HCT116 (cell line): ENCODE data around the gene DYNC1LI1. TPM values are rescaled to one million over a fixed set of nuclear protein-coding genes. Genes with fewer than 3 reads are reported as not detected.

Source experiments
- ATAC-seq: fragments of 200-7000 bp; cut with Tn5 transposase; 2 replicates; pipeline ENCODE4 v1.9.1; 2020; ENCODE audit warnings: mild to moderate bottlenecking, moderate library complexity
- BruUV-seq: library from RNA; stranded (reverse); fragments of 400-500 nt; replicated peaks from 2 replicates; lab custom pipeline; 2021; lab: Mats Ljungman, UMichigan
- CTCF ChIA-PET: fragments of 300-600 bp; sonication (Branson Sonifier 250); formaldehyde crosslinking; loops from one replicate; lab custom pipeline; 2021; ENCODE audit warnings: antibody characterized with exemption; lab: Charles Lee
- POLR2A ChIA-PET: fragments of 300-600, 350-600 bp; sonication (Branson Sonifier 250); formaldehyde crosslinking; loops from one replicate; lab custom pipeline; 2021; ENCODE audit warnings: antibody characterized with exemption; lab: Charles Lee
- RAD21 ChIA-PET, 2 experiments: fragments of 300-600 bp; sonication (Branson Sonifier 250); formaldehyde crosslinking; loops; one replicate each; lab custom pipeline; 2023; ENCODE audit warnings: low total read pairs in 2 of 2; ENCODE audit not compliant: uncharacterized antibody in 2 of 2, unreplicated experiment in 2 of 2, low non-redundant PET in 1 of 2; lab: Charles Lee
- DNase-seq: peaks from one replicate; pipeline ENCODE4 v3.0.0-alpha.2; 2010; ENCODE audit warnings: low read depth, low spot score
- H2AFZ ChIP-seq: fragments of 200-600 bp; shearing (Covaris generic), sonication (generic); 2 replicates; pipeline ENCODE4 v1.6.1; 2017; ENCODE audit warnings: low read depth, mixed run types, mixed read lengths, antibody characterized with exemption, low read length; ENCODE audit not compliant: poor library complexity, severe bottlenecking
- H3K27ac ChIP-seq: 2 replicates; pipeline ENCODE4 v1.5.1; 2012; ENCODE audit warnings: low read depth, low read length
- H3K27me3 ChIP-seq: fragments of 200-600 bp; sonication (generic); 2 replicates; pipeline ENCODE4 v1.6.1; 2016; ENCODE audit warnings: mixed run types, low read length, mixed read lengths; ENCODE audit not compliant: insufficient read depth
- H3K36me3 ChIP-seq, 2 experiments: fragments of 200-500 bp in 1 of 2; fragments of 200-600 bp in 1 of 2; sonication (Bioruptor generic) in 1 of 2; sonication (generic) in 1 of 2; 2 replicates each; pipeline versions ENCODE4 v1.5.1 to v1.6.1; 2014 to 2016; ENCODE audit warnings: low read length in 2 of 2, inconsistent platforms in 1 of 2, mixed read lengths in 1 of 2, mixed run types in 1 of 2; ENCODE audit not compliant: insufficient read depth in 2 of 2, control insufficient read depth in 1 of 2
- H3K4me1 ChIP-seq, 2 experiments: fragments of 200-600 bp in 1 of 2; sonication (generic) in 1 of 2; 2 replicates each; pipeline versions ENCODE4 v1.5.1 to v1.6.1; 2012 to 2017; ENCODE audit warnings: low read length in 2 of 2, inconsistent platforms in 1 of 2, mild to moderate bottlenecking in 1 of 2, mixed read lengths in 1 of 2, mixed run types in 1 of 2, moderate library complexity in 1 of 2; ENCODE audit not compliant: insufficient read depth in 2 of 2, control insufficient read depth in 1 of 2
- H3K4me2 ChIP-seq: fragments of 200-600 bp; sonication (generic); 2 replicates; pipeline ENCODE4 v1.6.1; 2017; ENCODE audit warnings: mixed run types, low read length, mixed read lengths
- H3K4me3 ChIP-seq, 2 experiments: fragments of 200-600 bp in 1 of 2; sonication (generic) in 1 of 2; replicated peaks in 1 of 2; 2 replicates each; pipeline ENCODE4 v1.5.1; 2011 to 2016; ENCODE audit warnings: low read length in 2 of 2, control low read depth in 1 of 2, low read depth in 1 of 2, mild to moderate bottlenecking in 1 of 2, mixed read lengths in 1 of 2, mixed run types in 1 of 2
- H3K79me2 ChIP-seq: fragments of 200-600 bp; sonication (generic); 2 replicates; pipeline ENCODE4 v1.6.1; 2017; ENCODE audit warnings: mild to moderate bottlenecking, mixed run types, low read length, moderate library complexity, mixed read lengths; ENCODE audit not compliant: insufficient read depth
- H3K9ac ChIP-seq: fragments of 200-600 bp; sonication (generic); 2 replicates; pipeline ENCODE4 v1.6.1; 2016; ENCODE audit warnings: low read length, mixed read lengths
- H3K9me2 ChIP-seq: fragments of 200-600 bp; sonication (generic), shearing (Covaris generic); 2 replicates; pipeline ENCODE4 v1.6.1; 2017; ENCODE audit warnings: mixed run types, mild to moderate bottlenecking, moderate library complexity; ENCODE audit not compliant: insufficient read depth
- H3K9me3 ChIP-seq, 2 experiments: fragments of 200-500 bp in 1 of 2; fragments of 200-600 bp in 1 of 2; sonication (Bioruptor generic) in 1 of 2; sonication (generic) in 1 of 2; 2 replicates each; pipeline ENCODE4 v1.6.1; 2014 to 2017; ENCODE audit warnings: low read length in 2 of 2, mixed read lengths in 2 of 2, inconsistent platforms in 1 of 2, low read depth in 1 of 2, mild to moderate bottlenecking in 1 of 2, mixed run types in 1 of 2, moderate library complexity in 1 of 2; ENCODE audit not compliant: control insufficient read depth in 1 of 2, insufficient read depth in 1 of 2
- H4K20me1 ChIP-seq: fragments of 200-600 bp; sonication (generic), shearing (Covaris generic); 2 replicates; pipeline ENCODE4 v1.6.1; 2017; ENCODE audit warnings: mixed run types, mild to moderate bottlenecking, moderate library complexity; ENCODE audit not compliant: insufficient read depth
- ATF3 ChIP-seq: IDR thresholded peaks from 2 replicates; pipeline ENCODE4 v1.6.1; 2012
- CBX3 ChIP-seq: IDR thresholded peaks from 2 replicates; pipeline ENCODE4 v1.6.1; 2012; ENCODE audit warnings: low read depth
- CEBPB ChIP-seq: IDR thresholded peaks from 2 replicates; pipeline ENCODE4 v1.6.1; 2012; ENCODE audit warnings: low read depth
- CTCF ChIP-seq, 3 experiments: fragments of 200-600 bp in 1 of 3; sonication (generic) in 1 of 3; IDR thresholded peaks in 2 of 3; conservative IDR thresholded peaks in 1 of 3; 2 replicates each; pipeline ENCODE4 v1.5.1; 2012 to 2017; ENCODE audit warnings: low read depth in 2 of 3, low read length in 2 of 3, antibody characterized with exemption in 1 of 3, borderline replicate concordance in 1 of 3, control low read depth in 1 of 3, mild to moderate bottlenecking in 1 of 3, mixed read lengths in 1 of 3, mixed run types in 1 of 3, moderate library complexity in 1 of 3; ENCODE audit not compliant: insufficient read depth in 1 of 3
- ELF1 ChIP-seq: IDR thresholded peaks from 2 replicates; pipeline ENCODE4 v1.6.1; 2012; ENCODE audit warnings: low read depth, borderline replicate concordance
- EZH2phosphoT487 ChIP-seq: fragments of 200-600 bp; IDR thresholded peaks from 2 replicates; pipeline ENCODE4 v1.6.1; 2018; ENCODE audit warnings: antibody characterized with exemption, borderline replicate concordance
- FOSL1 ChIP-seq: IDR thresholded peaks from 2 replicates; pipeline ENCODE4 v1.6.1; 2012; ENCODE audit warnings: low read depth
- JUND ChIP-seq: IDR thresholded peaks from 2 replicates; pipeline ENCODE4 v1.6.1; 2012
- POLR2A ChIP-seq: IDR thresholded peaks from 2 replicates; pipeline ENCODE4 v1.7.0; 2011; ENCODE audit warnings: borderline replicate concordance; ENCODE audit not compliant: insufficient read depth, insufficient read length; ENCODE audit errors: extremely low read depth
- RAD21 ChIP-seq: IDR thresholded peaks from 2 replicates; pipeline ENCODE4 v1.6.1; 2012; ENCODE audit warnings: low read depth, mild to moderate bottlenecking
- SIN3A ChIP-seq: IDR thresholded peaks from 2 replicates; pipeline ENCODE4 v1.6.1; 2012; ENCODE audit warnings: low read depth
- SP1 ChIP-seq: IDR thresholded peaks from 2 replicates; pipeline ENCODE4 v1.6.1; 2012; ENCODE audit warnings: low read depth
- SRF ChIP-seq: IDR thresholded peaks from 2 replicates; pipeline ENCODE4 v1.6.1; 2012; ENCODE audit warnings: low read depth
- ZFX ChIP-seq: fragments of 450-650 bp; IDR thresholded peaks from 2 replicates; pipeline ENCODE4 v1.6.1; 2017
- intact Hi-C: fragments of 100-400 bp; cut with micrococcal nuclease; formaldehyde crosslinking; loops from 2 replicates; pipeline ENCODE4 v1.10.0; 2022
- total RNA-seq: library from RNA; stranded (reverse); gene quantifications from one replicate; pipeline ENCODE4 v1.2.1, GENCODE V29; 2021; ENCODE audit not compliant: unreplicated experiment

DYNC1LI1 gene
- total RNA-seq, 1 experiment from 2014 or later = 39.4 TPM

- H3K9ac ChIP-seq = no peak overlapping the region
- RAD21 ChIA-PET = no interaction called here
- H4K20me1 ChIP-seq = no peaks in the 10 kb centered on the region
- POLR2A ChIA-PET = no interaction called here
- H3K79me2 ChIP-seq = no peaks in the 10 kb centered on the region
- H2AFZ ChIP-seq = no peak overlapping the region
- H3K4me3 ChIP-seq = no peak overlapping the region
- H3K27ac ChIP-seq = no peak overlapping the region
- H3K4me1 ChIP-seq = no peaks in the 10 kb centered on the region
- intact Hi-C loops = loop anchor here (1.0 to 2.0 kb wide), 3 partner anchors 154 to 425 kb away; no protein-coding TSS in a partner anchor
- H3K9me3 ChIP-seq = no peaks in the 10 kb centered on the region
- H3K9me2 ChIP-seq = no peaks in the 10 kb centered on the region
- no peaks in the 10 kb centered on the region for H3K27me3 ChIP-seq
- no peak overlapping the region for H3K4me2 ChIP-seq
- DNase-seq (peak; percentile 39), ATAC-seq (peak; percentile 97)
- no TSS peak for BruUV-seq
- TF ChIP-seq FOSL1 = no peak
- TF ChIP-seq SRF = no peak
- TF ChIP-seq POLR2A = no peak
- TF ChIP-seq CBX3 = no peak
- no peak for TF ChIP-seq ATF3
- TF ChIP-seq SIN3A = no peak
- TF ChIP-seq SP1 = no peak
- TF ChIP-seq CEBPB = no peak
- no peak for TF ChIP-seq ZFX
- no peak for TF ChIP-seq JUND
- no peak for TF ChIP-seq ELF1
- TF ChIP-seq EZH2phosphoT487 = no peak
- peak; percentile 97 for TF ChIP-seq RAD21
- TF ChIP-seq CTCF (IDR thresholded peaks at IDR 0.05 in 2 of 3, conservative IDR thresholded peaks at IDR 0.05 in 1 of 3; ENCODE audit: borderline replicate concordance in 1 of 3, insufficient read depth in 1 of 3, low read depth in 2 of 3, low read length in 2 of 3) = peak; percentile 67 to 87 (median 86)
- no peaks in the 10 kb centered on the region for H3K36me3 ChIP-seq
- CTCF ChIA-PET = interaction anchor here (0.7 to 1.4 kb wide), 5 partner anchors 14 to 157 kb away, joined by 3 to 8 read pairs (median 4); no protein-coding TSS in a partner anchor
These were observed 60.5 kb downstream of the DYNC1LI1 start for GRCh38 chr3:32510075-32510724.
